Nephron (organoid): ENCODE measurements around the gene TMSB15B.
"Not testable (repeated sequence)": the region's sequence is repeated elsewhere in the genome, so short reads cannot be mapped to it uniquely, and the experiment has no call there.

Source experiments
- H3K27ac Mint-ChIP-seq, 3 experiments: 2 replicates each; pipeline ENCODE4 v1.8.0; 2020; ENCODE audit warnings: mixed read lengths in 3 of 3, mild to moderate bottlenecking in 2 of 3, moderate library complexity in 1 of 3
- H3K27me3 Mint-ChIP-seq: 2 replicates; pipeline ENCODE4 v1.8.0; 2021; ENCODE audit warnings: low read depth, mild to moderate bottlenecking, moderate library complexity, mixed read lengths
- H3K36me3 Mint-ChIP-seq: 2 replicates; pipeline ENCODE4 v1.8.0; 2020; ENCODE audit warnings: low read depth, mixed read lengths
- H3K4me1 Mint-ChIP-seq: 2 replicates; pipeline ENCODE4 v1.8.0; 2020; ENCODE audit warnings: mixed read lengths
- H3K4me3 Mint-ChIP-seq, 3 experiments: 2 replicates each; pipeline ENCODE4 v1.8.0; 2020; ENCODE audit warnings: mild to moderate bottlenecking in 3 of 3, mixed read lengths in 3 of 3, moderate library complexity in 2 of 3
- H3K9me3 Mint-ChIP-seq: 2 replicates; pipeline ENCODE4 v1.8.0; 2020; ENCODE audit warnings: mixed read lengths
- CTCF ChIP-seq, 3 experiments: fragments of 200-600 bp; sonication (generic); IDR thresholded peaks; one replicate each; pipeline ENCODE4 v1.5.0; 2021; ENCODE audit warnings: antibody characterized with exemption in 3 of 3; ENCODE audit not compliant: unreplicated experiment in 3 of 3

Gene TMSB15B

GRCh38 chrX:103953353-103953752 lies 9.1 kb upstream of the TMSB15B start:
- Mint-ChIP-seq H3K4me1 (no peaks in the 10 kb centered on the region), H3K36me3 (no peaks in the 10 kb centered on the region), H3K4me3 (no peak overlapping the region), H3K9me3 (peaks cover 8% of the 10 kb centered on the region), H3K27ac (no peak overlapping the region), H3K27me3 (no peaks in the 10 kb centered on the region)
- TF ChIP-seq CTCF (IDR thresholded peaks at IDR 0.05; ENCODE audit: unreplicated experiment in 3 of 3), result no peak

DNA sequence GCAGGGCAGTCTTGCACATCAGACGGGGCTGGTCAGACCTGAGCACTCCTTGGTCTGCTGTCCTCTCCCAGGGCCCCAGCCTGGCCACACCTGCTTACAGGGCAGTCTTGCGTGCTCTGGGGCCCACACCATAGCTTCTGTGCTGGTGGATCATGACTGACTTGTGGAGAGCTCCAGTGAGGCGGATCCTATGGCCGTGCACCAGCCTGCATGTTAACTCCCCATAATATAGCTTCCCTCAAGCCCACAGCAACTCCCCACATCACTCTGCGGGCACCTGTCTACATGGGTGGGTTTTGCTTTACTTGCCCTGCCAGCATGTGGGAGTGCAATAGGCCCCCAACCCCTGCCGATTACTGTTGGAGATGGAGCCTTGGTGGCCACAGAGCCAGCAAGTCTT lies 8.2 kb upstream of the TMSB15B start:
- Mint-ChIP-seq H3K36me3 (no peaks in the 10 kb centered on the region), H3K9me3 (peaks cover 8% of the 10 kb centered on the region), H3K4me3 (no peak overlapping the region), H3K27me3 (no peaks in the 10 kb centered on the region), H3K27ac (no peak overlapping the region), H3K4me1 (no peaks in the 10 kb centered on the region)
- TF ChIP-seq CTCF (IDR thresholded peaks at IDR 0.05; ENCODE audit: unreplicated experiment in 3 of 3), result no peak

- not testable (repeated sequence) for H3K27me3 Mint-ChIP-seq, H3K4me3 Mint-ChIP-seq, H3K36me3 Mint-ChIP-seq, H3K9me3 Mint-ChIP-seq, H3K4me1 Mint-ChIP-seq, H3K27ac Mint-ChIP-seq
Observed at GRCh38 chrX:103960599-103960998, 1.8 kb upstream of the TMSB15B start.

DNA sequence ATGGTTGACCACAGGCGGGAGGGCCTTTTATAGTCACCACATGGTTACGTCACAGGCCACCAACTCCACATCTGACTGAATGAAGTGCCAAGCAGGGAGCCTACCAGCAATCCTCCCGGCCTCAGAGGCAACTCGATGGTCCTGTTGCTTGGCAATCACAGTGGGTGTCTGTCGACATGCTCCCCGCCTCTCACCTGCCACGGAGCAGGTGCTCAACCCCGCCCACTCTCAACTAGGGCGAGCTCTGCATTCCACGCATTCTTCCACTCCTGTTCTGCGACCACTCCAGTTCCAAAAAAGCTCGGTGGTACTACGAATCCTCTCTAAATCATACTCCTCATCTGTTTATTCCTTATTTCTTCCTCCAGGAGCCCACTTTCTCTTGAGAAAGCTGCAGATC lies 21.1 kb downstream of the TMSB15B start:
- not testable (repeated sequence) for H3K27me3 Mint-ChIP-seq, H3K36me3 Mint-ChIP-seq, H3K4me1 Mint-ChIP-seq, H3K9me3 Mint-ChIP-seq, H3K27ac Mint-ChIP-seq, H3K4me3 Mint-ChIP-seq

GRCh38 chrX:103999234-103999633 lies 36.8 kb downstream of the TMSB15B start:
- H3K4me1 Mint-ChIP-seq, result no peaks in the 10 kb centered on the region
- peaks cover 7% of the 10 kb centered on the region for H3K9me3 Mint-ChIP-seq
- TF ChIP-seq CTCF (IDR thresholded peaks at IDR 0.05; ENCODE audit: unreplicated experiment in 3 of 3), result no peak
- H3K27me3 Mint-ChIP-seq, result no peaks in the 10 kb centered on the region
- H3K27ac Mint-ChIP-seq, result no peak overlapping the region
- no peaks in the 10 kb centered on the region for H3K36me3 Mint-ChIP-seq
- H3K4me3 Mint-ChIP-seq, result no peak overlapping the region

DNA sequence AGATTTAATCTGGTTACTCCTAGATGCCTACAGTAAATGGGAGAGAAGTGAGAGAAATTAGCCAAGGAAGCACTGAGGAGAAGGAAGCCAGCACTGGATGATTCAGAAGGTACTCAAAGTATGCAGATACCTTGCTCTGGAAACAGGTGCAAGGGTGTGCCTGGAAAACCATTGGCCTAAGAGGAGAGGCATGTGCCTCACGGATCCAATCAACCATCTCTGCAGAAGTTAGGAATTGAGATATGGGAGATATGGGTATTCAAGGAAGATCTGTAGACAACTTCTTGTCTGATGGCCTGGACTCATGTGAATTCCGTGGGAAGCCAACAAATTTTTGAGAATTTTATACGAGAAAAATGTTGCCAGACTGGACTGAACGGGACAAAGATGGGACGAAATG lies 46.4 kb downstream of the TMSB15B start:
- Mint-ChIP-seq H3K4me1 (no peaks in the 10 kb centered on the region), H3K9me3 (peaks cover 22% of the 10 kb centered on the region), H3K27ac (no peak overlapping the region), H3K36me3 (no peaks in the 10 kb centered on the region), H3K4me3 (no peak overlapping the region), H3K27me3 (peaks cover 4% of the 10 kb centered on the region)
- TF ChIP-seq CTCF (IDR thresholded peaks at IDR 0.05; ENCODE audit: unreplicated experiment in 3 of 3), result no peak

- no peak overlapping the region for H3K27ac Mint-ChIP-seq
- H3K4me3 Mint-ChIP-seq, result no peak overlapping the region
- TF ChIP-seq CTCF (IDR thresholded peaks at IDR 0.05; ENCODE audit: unreplicated experiment in 3 of 3), result no peak
- H3K4me1 Mint-ChIP-seq, result no peaks in the 10 kb centered on the region
- H3K9me3 Mint-ChIP-seq, result peaks cover 15% of the 10 kb centered on the region
- H3K27me3 Mint-ChIP-seq, result peaks cover 4% of the 10 kb centered on the region
- no peaks in the 10 kb centered on the region for H3K36me3 Mint-ChIP-seq
Observed at GRCh38 chrX:104013158-104013557, 50.7 kb downstream of the TMSB15B start.
